HG02610 (cell line): ENCODE measurements around the gene HOXA9.

Source experiments
- ATAC-seq: cut with Tn5 transposase; IDR thresholded peaks from one replicate; pipeline ENCODE4 v1.9.1; 2021; ENCODE audit warnings: mild to moderate bottlenecking, moderate library complexity; ENCODE audit not compliant: unreplicated experiment

HOXA9 gene

GRCh38 chr7:27165089-27165995 lies at the start of gene HOXA9:
TSS of gene HOXA9 (minus strand) at chr7:27165537. CDS start at chr7:27165457, 80 bp downstream.
- ATAC-seq = no peak

GRCh38 chr7:27214239-27214950 lies 49.1 kb upstream of the HOXA9 start:
- no peak for ATAC-seq

GRCh38 chr7:27213433-27214238 lies 48.3 kb upstream of the HOXA9 start:
- no peak for ATAC-seq

GRCh38 chr7:27212497-27213432 lies 47.4 kb upstream of the HOXA9 start:
- ATAC-seq = no peak

- ATAC-seq = no peak
Measured at GRCh38 chr7:27211764-27212204, 46.4 kb upstream of the HOXA9 start.

- ATAC-seq = no peak
Measured at GRCh38 chr7:27211084-27211446, 45.7 kb upstream of the HOXA9 start.

GRCh38 chr7:27210441-27211083 lies 45.2 kb upstream of the HOXA9 start:
- no peak for ATAC-seq

GRCh38 chr7:27209933-27210440 lies 44.6 kb upstream of the HOXA9 start:
- no peak for ATAC-seq

- ATAC-seq = no peak
Measured at GRCh38 chr7:27208998-27209397, 43.7 kb upstream of the HOXA9 start.

- ATAC-seq = no peak
Measured at GRCh38 chr7:27207348-27207985, 42.1 kb upstream of the HOXA9 start.

- no peak for ATAC-seq
Measured at GRCh38 chr7:27205325-27206280, 40.3 kb upstream of the HOXA9 start.

GRCh38 chr7:27204851-27205322 lies 39.5 kb upstream of the HOXA9 start:
- no peak for ATAC-seq

GRCh38 chr7:27203964-27204594 lies 38.7 kb upstream of the HOXA9 start:
- no peak for ATAC-seq

- ATAC-seq = no peak
Measured at GRCh38 chr7:27203365-27203953, 38.1 kb upstream of the HOXA9 start.

- no peak for ATAC-seq
Measured at GRCh38 chr7:27202862-27203134, 37.5 kb upstream of the HOXA9 start.

- ATAC-seq = no peak
Measured at GRCh38 chr7:27202018-27202861, 36.9 kb upstream of the HOXA9 start.
